CD4-positive, alpha-beta T cell (primary cell): ENCODE measurements around the gene TNFRSF9. TPM values are rescaled to one million over a fixed set of nuclear protein-coding genes. Genes with fewer than 3 reads are reported as not detected.

ENCODE experiments used
- ATAC-seq: fragments of 200-7000 bp; cut with Tn5 transposase; one replicate; pipeline ENCODE4 v1.10.0; 2022; ENCODE audit warnings: mild to moderate bottlenecking; ENCODE audit not compliant: poor library complexity
- CTCF ChIA-PET: fragments of 350-600 bp; sonication (Branson Sonifier 250); formaldehyde crosslinking; loops from one replicate; lab custom pipeline; 2021; ENCODE audit warnings: antibody characterized with exemption, inconsistent platforms; lab: Charles Lee
- POLR2A ChIA-PET: fragments of 350-600 bp; sonication (Branson Sonifier 250); formaldehyde crosslinking; loops from one replicate; lab custom pipeline; 2021; ENCODE audit warnings: antibody characterized with exemption, inconsistent platforms; lab: Charles Lee
- DNase-seq, 14 experiments: peaks; one replicate each; pipeline ENCODE4 v3.0.0-alpha.2; 2013 to 2020; ENCODE audit warnings: mixed read lengths in 2 of 14
- H3K27ac ChIP-seq, 2 donors: one replicate each; pipeline versions ENCODE4 v1.5.1 to v1.7.0; 2013; ENCODE audit warnings: low read length in 2 of 2, low read depth in 1 of 2, mild to moderate bottlenecking in 1 of 2
- H3K27me3 ChIP-seq, 2 experiments: 1 replicate in 1 of 2; 2 replicates in 1 of 2; pipeline versions ENCODE4 v1.6.1 to v1.7.0; 2013; ENCODE audit warnings: low read length in 2 of 2, control low read depth in 1 of 2, mild to moderate bottlenecking in 1 of 2, moderate library complexity in 1 of 2; ENCODE audit not compliant: insufficient read depth in 2 of 2, control insufficient read depth in 1 of 2
- H3K36me3 ChIP-seq: one replicate; pipeline ENCODE4 v1.6.1; 2013; ENCODE audit warnings: low read length, control low read depth; ENCODE audit not compliant: insufficient read depth
- H3K4me1 ChIP-seq: one replicate; pipeline ENCODE4 v1.6.1; 2013; ENCODE audit warnings: low read length, control low read depth; ENCODE audit not compliant: insufficient read depth
- H3K4me3 ChIP-seq: one replicate; pipeline ENCODE4 v1.5.1; 2013; ENCODE audit warnings: mild to moderate bottlenecking, low read length, moderate library complexity
- H3K9me3 ChIP-seq, 2 experiments: 1 replicate in 1 of 2; 2 replicates in 1 of 2; pipeline versions ENCODE4 v1.6.1 to v1.7.0; 2013; ENCODE audit warnings: low read length in 2 of 2, mild to moderate bottlenecking in 2 of 2, control low read depth in 1 of 2, moderate library complexity in 1 of 2; ENCODE audit not compliant: control insufficient read depth in 1 of 2, insufficient read depth in 1 of 2
- H3K27ac Mint-ChIP-seq: one replicate; pipeline ENCODE4 v1.8.0; 2020; ENCODE audit warnings: mixed read lengths
- H3K27me3 Mint-ChIP-seq: one replicate; pipeline ENCODE4 v1.8.0; 2021; ENCODE audit warnings: mixed read lengths
- H3K36me3 Mint-ChIP-seq: one replicate; pipeline ENCODE4 v1.8.0; 2021; ENCODE audit warnings: low read depth, mixed read lengths
- H3K4me1 Mint-ChIP-seq: one replicate; pipeline ENCODE4 v1.8.0; 2021; ENCODE audit warnings: low read depth, mixed read lengths
- H3K4me3 Mint-ChIP-seq: one replicate; pipeline ENCODE4 v1.8.0; 2020; ENCODE audit warnings: mild to moderate bottlenecking, mixed read lengths
- H3K9me3 Mint-ChIP-seq: one replicate; pipeline ENCODE4 v1.8.0; 2020; ENCODE audit warnings: mixed read lengths
- CTCF ChIP-seq: fragments of 200-600 bp; IDR thresholded peaks from one replicate; pipeline ENCODE4 v1.8.0; 2022; ENCODE audit warnings: antibody characterized with exemption, mild to moderate bottlenecking
- intact Hi-C, 2 experiments: fragments of 100-400 bp; cut with DNase I in 1 of 2; cut with micrococcal nuclease in 1 of 2; formaldehyde crosslinking; loops; one replicate each; pipeline versions ENCODE4 v1.15.1 to v1.9.0; 2023 to 2025; cut with DNase I, micrococcal nuclease
- total RNA-seq, 174 experiments: library from RNA in 2 of 174; stranded (reverse) in 2 of 174; gene quantifications; one replicate each; pipeline ENCODE4 v1.2.3 and lab custom pipeline; 2021 to 2026

TNFRSF9 gene
- total RNA-seq, 2 experiments from 2014 or later = 0.52 to 0.84 TPM

GRCh38 chr1:7943251-7943650, 2.6 kb upstream of the TNFRSF9 start:
- ATAC-seq (no peak), DNase-seq (no peak)
- Mint-ChIP-seq H3K9me3 (no peaks in the 10 kb centered on the region), H3K27me3 (peaks cover 46% of the 10 kb centered on the region), H3K27ac (no peak overlapping the region), H3K4me3 (peak overlapping the region; percentile 61), H3K36me3 (no peaks in the 10 kb centered on the region), H3K4me1 (peaks cover 31% of the 10 kb centered on the region)
- H3K27me3 ChIP-seq = peaks cover 17 to 18% of the 10 kb centered on the region in 2 experiments
- H3K27ac ChIP-seq = no peak overlapping the region
- peaks cover 26% of the 10 kb centered on the region for H3K4me1 ChIP-seq
- H3K36me3 ChIP-seq = no peaks in the 10 kb centered on the region
- no peak overlapping the region for H3K4me3 ChIP-seq
- no peak for TF ChIP-seq CTCF
- no peaks in the 10 kb centered on the region for H3K9me3 ChIP-seq
- POLR2A ChIA-PET = interaction anchor here (1.1 to 2.0 kb wide), 2 partner anchors 12 to 18 kb away, joined by 4 to 8 read pairs; partner anchors contain the start of gene PARK7
- CTCF ChIA-PET = interaction anchor here (1.1 kb wide), 1 partner anchor 32 kb away, joined by 3 read pairs; no protein-coding TSS in a partner anchor
- intact Hi-C loops = no loop called here

DNA sequence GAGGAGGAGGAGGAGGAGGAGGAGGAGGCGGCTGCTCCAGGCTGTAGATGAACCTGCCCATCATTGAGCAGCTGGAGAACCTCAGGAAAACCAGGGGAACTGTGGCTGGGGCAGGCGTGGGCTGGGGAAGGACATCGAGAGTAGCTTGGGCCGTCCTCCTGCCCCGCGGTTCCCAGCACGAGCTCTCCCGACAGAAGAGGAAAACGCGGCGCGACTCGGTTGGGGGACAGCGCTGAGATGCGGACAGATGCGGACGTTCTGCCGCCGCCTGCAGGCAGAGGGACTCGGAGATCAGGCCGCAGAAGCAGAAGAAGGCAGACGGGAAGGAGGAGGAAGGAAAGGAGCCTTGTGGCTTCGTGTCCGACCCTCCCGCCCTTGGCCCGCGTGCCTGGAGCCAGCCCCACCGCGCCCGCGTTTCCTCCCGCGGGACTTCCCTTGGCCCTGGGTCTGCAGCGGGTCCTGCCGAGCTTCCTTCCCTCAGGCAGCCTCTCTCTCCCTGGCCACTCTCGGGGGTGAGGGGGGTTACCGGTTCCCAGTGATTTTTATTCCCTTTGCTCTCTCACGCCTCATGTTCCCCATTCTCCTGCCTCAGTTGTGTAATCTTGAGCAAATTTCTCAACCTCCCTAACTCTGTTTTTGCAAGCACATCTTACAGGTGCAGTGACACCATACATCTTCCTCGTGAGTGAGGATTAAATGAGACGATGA, 1.7 kb upstream of the TNFRSF9 start:
- Histone ChIP-seq H3K9me3 (no peaks in the 10 kb centered on the region), H3K27me3 (peaks cover 17 to 18% of the 10 kb centered on the region in 2 experiments), H3K4me3 (peak overlapping the region; percentile 50), H3K27ac (no peak overlapping the region), H3K36me3 (no peaks in the 10 kb centered on the region), H3K4me1 (peaks cover 26% of the 10 kb centered on the region)
- no peaks in the 10 kb centered on the region for H3K36me3 Mint-ChIP-seq
- peaks cover 53% of the 10 kb centered on the region for H3K27me3 Mint-ChIP-seq
- CTCF ChIA-PET = interaction anchor here (1.1 kb wide), 1 partner anchor 33 kb away, joined by 3 read pairs; no protein-coding TSS in a partner anchor
- H3K4me1 Mint-ChIP-seq = peaks cover 31% of the 10 kb centered on the region
- ATAC-seq (peak; percentile 63), DNase-seq (peak in 12 of 14 experiments; percentile 7 to 73 (median 28))
- intact Hi-C loops = no loop called here
- no peak overlapping the region for H3K27ac Mint-ChIP-seq
- peak overlapping the region; percentile 72 for H3K4me3 Mint-ChIP-seq
- TF ChIP-seq CTCF = no peak
- POLR2A ChIA-PET = interaction anchor here (0.8 to 2.0 kb wide), 3 partner anchors 13 to 19 kb away, joined by 3 to 8 read pairs (median 4); partner anchors contain the start of gene PARK7
- no peaks in the 10 kb centered on the region for H3K9me3 Mint-ChIP-seq

DNA sequence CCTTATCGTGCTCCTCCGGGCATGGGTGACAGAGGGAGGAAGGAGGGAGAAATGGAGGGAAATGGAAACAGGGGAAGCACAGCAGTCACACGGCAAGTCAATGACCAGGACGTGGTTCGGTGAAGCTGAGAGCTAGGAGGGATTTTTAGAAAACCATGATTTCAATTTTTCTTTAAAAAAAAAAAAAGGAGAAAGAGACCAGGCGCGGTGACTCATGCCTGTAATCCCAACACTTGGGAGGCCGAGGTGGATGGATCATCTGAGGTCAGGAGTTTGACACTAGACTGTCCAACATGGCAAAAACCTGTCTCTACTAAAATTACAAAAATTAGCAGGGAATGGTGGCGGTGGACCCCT, 776 bp upstream of the TNFRSF9 start:
- peak overlapping the region; percentile 16 for H3K4me3 ChIP-seq
- intact Hi-C loops = no loop called here

More for the DNA sequence above, 776 bp upstream of the TNFRSF9 start:
- no peaks in the 10 kb centered on the region for H3K36me3 ChIP-seq
- peak in 2 of 14 experiments; percentile 33 to 39 for DNase-seq
- ChIA-PET CTCF (interaction anchor here (1.0 kb wide), 1 partner anchor 17 kb away, joined by 3 read pairs; no protein-coding TSS in a partner anchor), POLR2A (interaction anchor here (0.7 to 2.0 kb wide), 2 partner anchors 8 to 20 kb away, joined by 3 to 8 read pairs; partner anchors contain the start of gene PARK7)
- no peaks in the 10 kb centered on the region for H3K9me3 ChIP-seq
- TF ChIP-seq CTCF = no peak
- Mint-ChIP-seq H3K36me3 (no peaks in the 10 kb centered on the region), H3K9me3 (no peaks in the 10 kb centered on the region), H3K27ac (peak overlapping the region; percentile 35), H3K4me1 (peaks cover 31% of the 10 kb centered on the region), H3K4me3 (peak overlapping the region; percentile 77), H3K27me3 (peaks cover 59% of the 10 kb centered on the region)
- peaks cover 26% of the 10 kb centered on the region for H3K4me1 ChIP-seq
- peak overlapping the region in 1 of 2 donors; percentile 15 for H3K27ac ChIP-seq
- peaks cover 18 to 23% of the 10 kb centered on the region in 2 experiments for H3K27me3 ChIP-seq
- no peak for ATAC-seq
